Right lobe of liver (tissue), 6 donors: ENCODE results near the gene ERGIC3. TPM values are rescaled to one million over a fixed set of nuclear protein-coding genes. Genes with fewer than 3 reads are reported as not detected.

Source experiments
- ATAC-seq, 4 donors: fragments of 200-7000 bp; cut with Tn5 transposase; one replicate each; pipeline ENCODE4 v1.9.1; 2020; ENCODE audit warnings: mild to moderate bottlenecking in 4 of 4, moderate library complexity in 4 of 4
- DNase-seq, 3 donors: peaks; one replicate each; pipeline ENCODE4 v3.0.0-alpha.2; 2020
- H3K27ac ChIP-seq, 3 donors: fragments of 200-600 bp; one replicate each; pipeline ENCODE4 v1.8.0; 2022
- H3K27me3 ChIP-seq, 2 donors: fragments of 200-600 bp; one replicate each; pipeline ENCODE4 v1.8.0; 2022
- H3K36me3 ChIP-seq, 4 donors: fragments of 200-600 bp; sonication (generic) in 1 of 4; one replicate each; pipeline versions ENCODE4 v1.5.1 to v1.8.0; 2017 to 2022; ENCODE audit warnings: control low read depth in 1 of 4
- H3K4me1 ChIP-seq, 4 donors: fragments of 200-600 bp; sonication (generic) in 1 of 4; one replicate each; pipeline versions ENCODE4 v1.5.1 to v1.8.0; 2017 to 2022; ENCODE audit warnings: control low read depth in 1 of 4
- H3K4me3 ChIP-seq, 3 donors: fragments of 200-600 bp; one replicate each; pipeline ENCODE4 v1.8.0; 2022
- H3K9me3 ChIP-seq, 4 donors: fragments of 200-600 bp; sonication (generic) in 1 of 4; one replicate each; pipeline versions ENCODE4 v1.5.1 to v1.8.0; 2017 to 2022; ENCODE audit warnings: control low read depth in 1 of 4
- POLR2A ChIP-seq: fragments of 450-650 bp; IDR thresholded peaks from one replicate; pipeline ENCODE4 v1.6.1; 2017; ENCODE audit warnings: antibody characterized with exemption, mild to moderate bottlenecking
- WGBS: methylation state at CpG from one replicate; pipeline ENCODE4 v1.1.6; 2018; ENCODE audit warnings: low coverage, low lambda C conversion rate; ENCODE audit not compliant: insufficient coverage; ENCODE audit errors: missing lambda C conversion rate; 5-methylcytosine and 5-hydroxymethylcytosine counted together
- intact Hi-C, 2 donors: fragments of 100-400 bp; cut with DNase I; formaldehyde crosslinking; loops; one replicate each; pipeline versions ENCODE4 v1.11.2 to v1.14.1; 2022
- total RNA-seq, 6 experiments: library from RNA; depleted of rRNA in 2 of 6; stranded (reverse); fragments of >200 nt in 2 of 6; fragmentation: NEBNext Ultra II Directional in 3 of 6; extraction: Animal tissue kit (Norgen Biotek cat#: 25700) in 3 of 6; gene quantifications; one replicate each; pipeline versions ENCODE4 v1.1.0 to v1.2.4, GENCODE V29; 2016 to 2023
- TF ChIP-seq, protein P1 (sequence below), 4 donors: fragments of 200-600 bp in 3 of 4; fragments of 450-650 bp in 1 of 4; IDR thresholded peaks; one replicate each; pipeline versions ENCODE4 v1.5.1 to v1.8.0; 2016 to 2022; ENCODE audit warnings: antibody characterized with exemption in 4 of 4, mild to moderate bottlenecking in 2 of 4
- donor health status: DM: no; HTN: yes; CAD: no.
- donor health status: DM: no; HTN: no; CAD: no.
- donor health status: DM: no; HTN: no; CAD: no.
- donor health status: DM: no; HTN: yes; CAD: no.
- donor health status: DM: no; HTN: yes; CAD: no.

The ERGIC3 gene
- total RNA-seq, 6 experiments from 2014 or later, result 82.7 to 129 (median 112) TPM

DNA sequence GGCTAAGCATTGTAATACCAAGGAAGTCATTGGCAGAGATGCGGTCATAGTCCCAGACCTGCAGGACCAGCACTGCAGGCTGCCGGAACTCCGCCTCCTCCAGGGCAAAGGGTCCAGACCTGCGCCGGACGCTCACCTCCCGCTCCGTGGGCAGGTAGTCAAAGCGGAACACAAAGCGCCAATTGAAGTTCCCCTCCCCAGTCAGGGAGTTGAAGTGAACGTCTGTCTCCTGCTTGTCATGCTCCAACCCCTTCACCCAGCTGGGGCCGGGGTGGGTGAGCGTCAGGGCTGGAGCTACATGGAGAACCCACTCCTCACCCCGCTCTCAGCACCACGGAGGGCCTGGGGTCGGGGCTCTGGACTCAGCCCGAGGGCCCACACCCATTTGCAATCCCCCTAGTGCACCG, 18.2 kb downstream of the ERGIC3 start:
- no peak for DNase-seq
- H3K27me3 ChIP-seq, result no peaks in the 10 kb centered on the region
- WGBS, result 75% methylated on average over 2 of the region's 18 CpGs
- no peak overlapping the region for H3K27ac ChIP-seq
- ATAC-seq, result no peak
- H3K9me3 ChIP-seq, result no peaks in the 10 kb centered on the region
- no peaks in the 10 kb centered on the region for H3K4me1 ChIP-seq
- intact Hi-C loops, result no loop called here
- peaks cover 0 to 13% (median 3%) of the 10 kb centered on the region in 4 donors for H3K36me3 ChIP-seq
- TF ChIP-seq, protein P1, sequence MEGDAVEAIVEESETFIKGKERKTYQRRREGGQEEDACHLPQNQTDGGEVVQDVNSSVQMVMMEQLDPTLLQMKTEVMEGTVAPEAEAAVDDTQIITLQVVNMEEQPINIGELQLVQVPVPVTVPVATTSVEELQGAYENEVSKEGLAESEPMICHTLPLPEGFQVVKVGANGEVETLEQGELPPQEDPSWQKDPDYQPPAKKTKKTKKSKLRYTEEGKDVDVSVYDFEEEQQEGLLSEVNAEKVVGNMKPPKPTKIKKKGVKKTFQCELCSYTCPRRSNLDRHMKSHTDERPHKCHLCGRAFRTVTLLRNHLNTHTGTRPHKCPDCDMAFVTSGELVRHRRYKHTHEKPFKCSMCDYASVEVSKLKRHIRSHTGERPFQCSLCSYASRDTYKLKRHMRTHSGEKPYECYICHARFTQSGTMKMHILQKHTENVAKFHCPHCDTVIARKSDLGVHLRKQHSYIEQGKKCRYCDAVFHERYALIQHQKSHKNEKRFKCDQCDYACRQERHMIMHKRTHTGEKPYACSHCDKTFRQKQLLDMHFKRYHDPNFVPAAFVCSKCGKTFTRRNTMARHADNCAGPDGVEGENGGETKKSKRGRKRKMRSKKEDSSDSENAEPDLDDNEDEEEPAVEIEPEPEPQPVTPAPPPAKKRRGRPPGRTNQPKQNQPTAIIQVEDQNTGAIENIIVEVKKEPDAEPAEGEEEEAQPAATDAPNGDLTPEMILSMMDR (IDR thresholded peaks at IDR 0.05), result no peak
- TF ChIP-seq POLR2A, result no peak
- H3K4me3 ChIP-seq, result no peak overlapping the region

DNA sequence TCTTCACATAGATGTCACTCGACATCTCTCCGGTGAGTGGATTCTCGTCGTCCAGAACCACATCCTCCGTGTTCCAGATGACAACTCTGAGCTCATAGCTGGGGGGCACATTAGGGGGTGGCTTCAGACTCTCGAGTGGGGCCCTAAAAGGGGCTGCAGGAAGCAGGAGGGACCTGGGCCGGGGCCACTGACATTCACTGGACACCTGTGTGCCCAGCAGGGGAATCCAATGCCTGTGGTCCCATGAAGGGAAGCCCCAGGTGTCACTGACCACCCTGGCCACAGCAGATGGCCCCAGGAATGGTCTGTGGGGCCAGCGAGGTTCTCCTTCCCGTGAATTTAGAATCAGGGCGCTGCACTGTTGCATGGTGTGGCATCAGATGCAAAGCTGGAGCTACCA, 18.7 kb downstream of the ERGIC3 start:
- no peaks in the 10 kb centered on the region for H3K9me3 ChIP-seq
- H3K4me1 ChIP-seq, result no peaks in the 10 kb centered on the region
- H3K4me3 ChIP-seq, result no peak overlapping the region
- H3K27me3 ChIP-seq, result no peaks in the 10 kb centered on the region
- intact Hi-C loops, result no loop called here
- ATAC-seq (no peak), DNase-seq (no peak)
- WGBS, result 75% methylated on average over 6 of the region's 10 CpGs
- H3K27ac ChIP-seq, result no peak overlapping the region
- no peak for TF ChIP-seq POLR2A
- TF ChIP-seq, protein P1 (IDR thresholded peaks at IDR 0.05), result no peak
- peaks cover 0 to 13% (median 3%) of the 10 kb centered on the region in 4 donors for H3K36me3 ChIP-seq

DNA sequence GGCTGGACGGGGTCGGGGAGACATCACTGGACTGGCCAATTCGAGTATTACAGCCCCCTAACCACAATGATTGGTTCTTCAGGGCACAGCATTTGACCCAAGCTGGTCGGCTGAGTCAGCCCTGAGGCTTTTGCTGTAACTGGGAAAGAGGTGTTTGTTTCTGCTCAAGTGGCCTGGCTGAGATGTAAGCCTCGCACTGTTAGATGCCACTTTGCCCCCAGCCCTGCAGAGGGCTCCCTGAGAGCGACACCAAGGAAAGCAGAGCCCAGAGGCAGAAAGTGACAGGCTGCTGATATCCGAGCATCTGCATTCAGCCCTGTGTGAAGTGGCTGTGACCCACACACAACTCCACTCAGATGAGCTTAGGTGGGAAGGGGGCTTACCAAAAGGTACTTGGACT, 19.4 kb downstream of the ERGIC3 start:
- Histone ChIP-seq H3K9me3 (no peaks in the 10 kb centered on the region), H3K27me3 (no peaks in the 10 kb centered on the region), H3K27ac (no peak overlapping the region), H3K4me3 (no peak overlapping the region), H3K4me1 (no peaks in the 10 kb centered on the region), H3K36me3 (peaks cover 0 to 7% (median 3%) of the 10 kb centered on the region in 4 donors)
- TF ChIP-seq, protein P1 (IDR thresholded peaks at IDR 0.05), result peak in 3 of 4 donors; percentile 14 to 23 (median 23)
- TF ChIP-seq POLR2A, result no peak
- WGBS, result no CpG with 5 or more reads among the region's 7 CpGs
- ATAC-seq (peak; percentile 57 to 69 (median 62)), DNase-seq (peak in 1 of 3 donors; percentile 33)
- intact Hi-C loops, result no loop called here

- TF ChIP-seq, protein P1 (IDR thresholded peaks at IDR 0.05), result no peak
- TF ChIP-seq POLR2A, result no peak
- WGBS, result 50% methylated on average over 3 of the region's 5 CpGs
- no peaks in the 10 kb centered on the region for H3K9me3 ChIP-seq
- intact Hi-C loops, result no loop called here
- H3K36me3 ChIP-seq, result peaks cover 0 to 5% (median 2%) of the 10 kb centered on the region in 4 donors
- no peak overlapping the region for H3K27ac ChIP-seq
- H3K27me3 ChIP-seq, result no peaks in the 10 kb centered on the region
- H3K4me1 ChIP-seq, result no peaks in the 10 kb centered on the region
- DNase-seq (no peak), ATAC-seq (no peak)
- H3K4me3 ChIP-seq, result no peak overlapping the region
Measured at GRCh38 chr20:35561671-35562070, 19.8 kb downstream of the ERGIC3 start.
